Fibroblast of pulmonary artery (primary cell): ENCODE data around the gene IMMP1L.
"Not testable (repeated sequence)": the region's sequence is repeated elsewhere in the genome, so short reads cannot be mapped to it uniquely, and the experiment has no call there.

Source experiments
- DNase-seq: peaks from one replicate; pipeline ENCODE4 v3.0.0-alpha.2; 2010; ENCODE audit warnings: low read depth
- H3K4me3 ChIP-seq: replicated peaks from 2 replicates; pipeline ENCODE4 v1.5.1; 2011; ENCODE audit warnings: low read depth, mild to moderate bottlenecking, control low read depth, low read length, moderate library complexity
- TF ChIP-seq, protein P1 (sequence below): IDR thresholded peaks from 2 replicates; pipeline ENCODE4 v1.5.1; 2011; ENCODE audit warnings: mild to moderate bottlenecking, control low read depth, low read length, inconsistent platforms; ENCODE audit errors: missing control alignments

The IMMP1L gene

DNA sequence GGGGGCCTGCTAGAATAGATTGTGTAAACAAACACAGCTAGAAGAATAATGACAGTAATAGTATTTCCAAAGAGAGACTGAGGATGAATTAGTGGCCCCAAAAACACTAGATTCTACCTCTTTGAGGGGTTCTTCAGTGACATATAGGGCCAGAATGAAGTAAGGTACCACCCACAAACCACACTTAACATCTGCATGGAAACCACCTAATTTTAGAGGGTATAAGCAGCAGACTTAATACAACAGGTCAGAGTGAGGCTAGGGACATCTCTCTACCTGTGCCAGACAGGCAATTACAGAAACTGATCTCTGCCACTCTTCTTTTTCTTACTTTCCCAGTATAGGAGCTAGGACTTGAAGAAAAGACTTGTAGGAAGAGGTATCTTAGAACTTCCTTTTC is 20.3 kb upstream of the IMMP1L start:
- TF ChIP-seq, protein P1, sequence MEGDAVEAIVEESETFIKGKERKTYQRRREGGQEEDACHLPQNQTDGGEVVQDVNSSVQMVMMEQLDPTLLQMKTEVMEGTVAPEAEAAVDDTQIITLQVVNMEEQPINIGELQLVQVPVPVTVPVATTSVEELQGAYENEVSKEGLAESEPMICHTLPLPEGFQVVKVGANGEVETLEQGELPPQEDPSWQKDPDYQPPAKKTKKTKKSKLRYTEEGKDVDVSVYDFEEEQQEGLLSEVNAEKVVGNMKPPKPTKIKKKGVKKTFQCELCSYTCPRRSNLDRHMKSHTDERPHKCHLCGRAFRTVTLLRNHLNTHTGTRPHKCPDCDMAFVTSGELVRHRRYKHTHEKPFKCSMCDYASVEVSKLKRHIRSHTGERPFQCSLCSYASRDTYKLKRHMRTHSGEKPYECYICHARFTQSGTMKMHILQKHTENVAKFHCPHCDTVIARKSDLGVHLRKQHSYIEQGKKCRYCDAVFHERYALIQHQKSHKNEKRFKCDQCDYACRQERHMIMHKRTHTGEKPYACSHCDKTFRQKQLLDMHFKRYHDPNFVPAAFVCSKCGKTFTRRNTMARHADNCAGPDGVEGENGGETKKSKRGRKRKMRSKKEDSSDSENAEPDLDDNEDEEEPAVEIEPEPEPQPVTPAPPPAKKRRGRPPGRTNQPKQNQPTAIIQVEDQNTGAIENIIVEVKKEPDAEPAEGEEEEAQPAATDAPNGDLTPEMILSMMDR: no peak
- DNase-seq: no peak
- no peak overlapping the region for H3K4me3 ChIP-seq

DNA sequence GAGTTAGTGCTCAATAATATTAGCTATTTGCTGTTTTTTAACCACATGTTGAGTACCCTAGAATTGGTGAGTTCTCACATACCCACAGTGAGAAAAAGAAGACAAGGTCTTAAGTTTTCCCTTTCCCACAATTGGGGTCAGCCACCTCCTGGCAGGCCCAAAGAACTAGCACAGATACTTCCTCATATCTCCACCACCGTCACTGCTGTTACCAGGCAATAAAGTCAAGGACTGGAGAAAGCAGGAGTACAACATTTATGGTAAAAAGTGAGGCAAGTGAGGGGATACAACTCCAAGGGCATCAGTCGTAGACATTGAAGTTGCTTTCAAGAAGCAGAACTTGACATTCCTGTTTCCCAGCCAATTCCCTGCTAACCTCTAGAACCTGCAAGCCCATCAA is 19.8 kb upstream of the IMMP1L start:
- TF ChIP-seq, protein P1: no peak
- H3K4me3 ChIP-seq: no peak overlapping the region
- DNase-seq: no peak

DNA sequence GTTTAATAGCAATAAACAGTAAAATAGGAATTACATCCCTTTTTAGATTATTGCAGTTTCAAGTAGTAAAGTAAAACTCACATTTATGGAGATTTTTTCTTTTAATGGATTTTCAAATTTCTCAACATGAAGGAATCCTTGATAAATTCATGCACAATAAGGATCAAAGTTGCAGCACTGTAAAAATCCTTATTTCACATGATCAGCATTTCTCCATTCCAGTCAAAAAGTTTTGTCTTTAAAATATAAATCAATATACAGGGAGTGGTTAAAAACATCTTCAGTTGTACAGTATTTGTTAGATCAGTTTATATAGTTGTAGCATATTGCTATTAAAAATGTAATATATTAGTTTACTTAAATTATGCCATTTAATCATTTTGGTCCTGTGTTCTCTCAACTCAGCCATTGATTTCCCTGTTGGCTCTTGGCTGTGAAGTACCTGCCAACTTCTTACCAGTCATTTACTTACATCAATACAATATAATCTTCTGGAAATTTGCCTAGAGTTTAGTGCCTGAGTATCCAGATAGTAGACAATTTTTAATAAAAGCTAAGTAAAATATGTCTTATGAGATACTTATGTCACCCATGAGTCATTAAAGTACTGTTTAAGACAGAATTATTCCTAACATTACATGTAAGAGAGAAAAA is 12.2 kb upstream of the IMMP1L start:
- no peak overlapping the region for H3K4me3 ChIP-seq
- DNase-seq: no peak
- TF ChIP-seq, protein P1: no peak

DNA sequence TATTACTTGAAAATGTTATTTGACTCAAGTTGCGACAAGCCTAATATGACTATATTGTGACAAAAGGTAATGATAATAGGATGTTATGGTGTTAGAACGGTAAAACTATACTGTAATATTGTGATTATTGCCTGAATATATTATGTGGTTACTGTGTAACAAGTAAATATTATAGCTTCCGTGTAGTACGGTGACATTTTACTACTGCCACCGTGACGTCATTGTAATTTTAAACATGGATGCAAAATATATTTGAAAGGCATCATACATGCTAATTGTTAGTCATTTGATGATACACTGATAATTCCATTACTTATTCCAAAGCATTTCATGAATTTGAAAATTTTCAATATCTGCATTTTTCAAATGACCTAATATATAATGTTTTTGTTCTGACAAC is 2.7 kb upstream of the IMMP1L start:
- H3K4me3 ChIP-seq: no peak overlapping the region
- TF ChIP-seq, protein P1: no peak
- no peak for DNase-seq

DNA sequence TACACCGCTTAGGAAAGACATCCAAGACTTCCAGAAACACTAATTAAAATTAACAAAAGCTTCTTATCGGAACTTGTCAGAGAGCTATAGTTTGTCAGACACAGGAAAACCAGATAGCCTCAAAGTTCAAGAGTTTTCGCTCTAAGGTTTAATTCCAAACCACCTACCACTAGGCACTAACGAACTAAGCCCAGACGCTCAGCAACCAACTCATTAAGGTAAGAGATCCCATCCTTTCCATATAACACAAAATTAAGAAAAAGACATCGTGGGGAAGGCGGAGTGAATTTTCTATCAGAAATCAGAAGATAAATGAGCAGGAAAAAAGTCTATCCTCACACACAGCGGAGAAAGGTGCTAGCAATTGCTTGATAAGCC is 382 bp downstream of the IMMP1L start:
- H3K4me3 ChIP-seq: peak overlapping the region; percentile 98
- TF ChIP-seq, protein P1: no peak
- DNase-seq: no peak

DNA sequence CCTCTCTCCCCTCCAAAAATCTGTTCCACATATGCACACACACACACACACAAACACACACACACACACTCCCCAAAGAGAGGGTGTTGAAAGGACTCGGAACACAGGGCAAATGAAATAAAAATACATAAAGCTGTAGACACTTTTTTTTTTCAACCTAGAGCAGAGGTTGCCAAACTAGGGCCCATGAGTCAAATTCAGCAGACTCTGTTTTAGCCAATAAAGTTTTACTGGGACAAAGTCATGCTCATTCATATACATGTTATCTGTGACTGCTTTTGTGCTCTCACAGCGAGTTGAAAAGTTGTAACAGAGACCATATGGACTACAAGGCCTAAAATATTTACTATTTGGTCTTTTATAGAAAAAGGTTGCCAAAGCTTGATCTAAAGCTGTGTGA is 8.9 kb downstream of the IMMP1L start:
- DNase-seq: peak; percentile 54
- H3K4me3 ChIP-seq: no peak overlapping the region
- TF ChIP-seq, protein P1: no peak

DNA sequence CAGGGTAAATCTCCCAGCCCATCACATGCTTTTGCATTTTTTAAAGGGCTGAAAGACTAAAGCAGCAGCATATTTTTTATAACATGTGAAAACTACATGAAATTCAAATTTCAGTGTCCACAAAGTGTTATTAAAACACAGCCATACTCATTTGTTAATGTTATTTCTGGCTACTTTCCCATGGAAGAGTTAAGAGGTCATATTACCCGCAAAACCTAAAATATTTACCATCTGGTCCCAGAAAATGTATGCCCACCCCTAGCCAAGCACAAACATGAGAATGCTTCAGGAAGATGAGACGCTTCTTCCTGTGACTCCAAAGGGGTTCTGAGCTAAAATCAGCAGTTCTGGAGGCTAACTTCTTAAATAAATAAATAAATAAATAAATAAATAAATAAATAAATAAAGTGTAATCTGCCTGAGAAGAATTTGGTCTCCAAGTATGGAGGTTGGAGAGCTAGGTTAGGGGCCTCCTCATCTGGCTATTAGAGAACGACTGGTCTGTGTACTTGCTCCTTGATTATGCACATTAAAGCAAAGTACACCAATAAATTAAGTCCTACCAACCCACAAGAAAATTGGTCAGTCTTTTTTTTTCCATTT is 9.7 kb downstream of the IMMP1L start:
- DNase-seq: peak; percentile 9
- TF ChIP-seq, protein P1: no peak

DNA sequence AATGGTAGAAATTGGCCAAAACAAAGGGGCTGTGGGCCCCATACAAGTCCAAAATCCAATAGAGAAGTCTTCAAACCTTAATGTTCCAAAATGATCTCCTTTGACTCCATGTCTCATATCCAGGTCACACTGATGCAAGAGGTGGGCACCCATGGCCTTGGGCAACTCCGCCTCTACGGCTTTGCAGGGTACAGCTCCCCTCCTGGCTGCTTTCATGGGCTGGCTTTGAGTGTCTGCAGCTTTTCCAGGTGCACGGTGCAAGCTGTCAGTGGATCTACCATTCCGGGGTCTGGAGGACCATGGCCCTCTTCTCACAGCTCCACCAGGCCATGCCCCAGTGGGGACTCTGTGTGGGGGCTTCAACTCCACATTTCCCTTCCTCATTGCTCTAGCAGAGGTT is 15.7 kb downstream of the IMMP1L start:
- H3K4me3 ChIP-seq, DNase-seq: not testable (repeated sequence)

More for the DNA sequence above, 9.7 kb downstream of the IMMP1L start:
- H3K4me3 ChIP-seq: no peak overlapping the region
